HEK293 (cell line): ENCODE measurements around the gene IL3RA.
A peak's percentile ranks its signal among the peaks of the same experiment; 100 is the strongest.

Experiments used
- CTCF ChIA-PET: fragments of 350-600 bp; formaldehyde crosslinking; extraction: SDS; loops from one replicate; lab custom pipeline; 2021; ENCODE audit warnings: antibody characterized with exemption; lab: Yijun Ruan, JAX
- POLR2A ChIA-PET: fragments of 300-600 bp; formaldehyde crosslinking; extraction: SDS; loops from one replicate; lab custom pipeline; 2020; ENCODE audit warnings: antibody characterized with exemption, inconsistent platforms; lab: Yijun Ruan, JAX
- H3K27ac ChIP-seq: fragments of 200-500 bp; sonication (Bioruptor generic); 2 replicates; pipeline ENCODE4 v1.5.1; 2014; ENCODE audit warnings: low read depth, low read length, control low read depth, inconsistent platforms; ENCODE audit errors: extremely low read depth
- H3K36me3 ChIP-seq, 2 experiments: fragments of 200-500 bp in 1 of 2; sonication (Bioruptor generic) in 1 of 2; 1 replicate in 1 of 2; 2 replicates in 1 of 2; pipeline ENCODE4 v1.5.1; 2014 to 2017; ENCODE audit warnings: inconsistent platforms in 2 of 2, low read length in 2 of 2; ENCODE audit not compliant: control insufficient read depth in 2 of 2, insufficient read depth in 1 of 2
- H3K4me1 ChIP-seq: fragments of 200-500 bp; sonication (Bioruptor generic); 2 replicates; pipeline ENCODE4 v1.5.1; 2014; ENCODE audit warnings: mild to moderate bottlenecking, low read length, inconsistent platforms; ENCODE audit not compliant: control insufficient read depth, insufficient read depth
- H3K4me3 ChIP-seq: 2 replicates; pipeline ENCODE4 v1.5.1; 2011; ENCODE audit warnings: low read depth, mild to moderate bottlenecking, control low read depth, low read length, moderate library complexity
- H3K9me3 ChIP-seq: fragments of 200-500 bp; sonication (Bioruptor generic); 2 replicates; pipeline ENCODE4 v1.5.1; 2014; ENCODE audit warnings: low read depth, low read length, inconsistent platforms; ENCODE audit not compliant: control insufficient read depth, insufficient read depth
- ATF2 ChIP-seq: fragments of 450-650 bp; formaldehyde crosslinking; IDR thresholded peaks from 2 replicates; pipeline ENCODE4 v1.5.1; 2016; ENCODE audit warnings: missing biosample characterization, missing genetic modification characterization, low read depth
- CTCF ChIP-seq: fragments of 450-650 bp; formaldehyde crosslinking; IDR thresholded peaks from 2 replicates; pipeline ENCODE4 v1.5.1; 2016; ENCODE audit warnings: missing biosample characterization, missing genetic modification characterization
- HIC1 ChIP-seq: fragments of 450-650 bp; formaldehyde crosslinking; IDR thresholded peaks from 2 replicates; pipeline ENCODE4 v1.5.1; 2016; ENCODE audit warnings: missing biosample characterization, missing genetic modification characterization
- KLF7 ChIP-seq: fragments of 450-650 bp; formaldehyde crosslinking; IDR thresholded peaks from 2 replicates; pipeline ENCODE4 v1.5.1; 2016; ENCODE audit warnings: missing biosample characterization, missing genetic modification characterization, borderline replicate concordance
- PBX3 ChIP-seq: sonication (generic); formaldehyde crosslinking; IDR thresholded peaks from 2 replicates; pipeline ENCODE4 v1.8.1; 2022; ENCODE audit warnings: mild to moderate bottlenecking, moderate library complexity, missing genetic modification reagents
- SALL2 ChIP-seq: fragments of 450-650 bp; formaldehyde crosslinking; IDR thresholded peaks from 2 replicates; pipeline ENCODE4 v1.5.0; 2017; ENCODE audit warnings: missing biosample characterization, mild to moderate bottlenecking, missing genetic modification characterization, borderline replicate concordance
- YY1 ChIP-seq: fragments of 450-650 bp; formaldehyde crosslinking; IDR thresholded peaks from 2 replicates; pipeline ENCODE4 v1.5.1; 2018; ENCODE audit warnings: missing biosample characterization, missing genetic modification characterization
- ZBTB49 ChIP-seq: fragments of 450-650 bp; formaldehyde crosslinking; IDR thresholded peaks from 2 replicates; pipeline ENCODE4 v1.5.1; 2016; ENCODE audit warnings: missing biosample characterization, missing genetic modification characterization, low read depth
- ZBTB8A ChIP-seq: fragments of 450-650 bp; formaldehyde crosslinking; IDR thresholded peaks from 2 replicates; pipeline ENCODE4 v1.5.1; 2016; ENCODE audit warnings: missing biosample characterization, missing genetic modification characterization
- ZNF114 ChIP-seq: fragments of 450-650 bp; formaldehyde crosslinking; IDR thresholded peaks from 2 replicates; pipeline ENCODE4 v1.5.0; 2017; ENCODE audit warnings: missing biosample characterization, missing genetic modification characterization
- ZNF146 ChIP-seq: fragments of 450-650 bp; formaldehyde crosslinking; IDR thresholded peaks from 2 replicates; pipeline ENCODE4 v1.5.1; 2016; ENCODE audit warnings: missing biosample characterization, missing genetic modification characterization
- ZNF157 ChIP-seq: fragments of 450-650 bp; formaldehyde crosslinking; IDR thresholded peaks from 2 replicates; pipeline ENCODE4 v1.5.1; 2016; ENCODE audit warnings: missing biosample characterization, missing genetic modification characterization
- ZNF274 ChIP-seq, 2 experiments: fragments of 200-500 bp in 1 of 2; fragments of 450-650 bp in 1 of 2; sonication (Bioruptor generic) in 1 of 2; formaldehyde crosslinking in 1 of 2; IDR thresholded peaks; 2 replicates each; pipeline versions ENCODE4 v1.5.1 to v1.6.1; 2014 to 2016; ENCODE audit warnings: borderline replicate concordance in 1 of 2, inconsistent platforms in 1 of 2, low read length in 1 of 2, missing biosample characterization in 1 of 2, missing genetic modification characterization in 1 of 2
- ZNF391 ChIP-seq: fragments of 450-650 bp; formaldehyde crosslinking; IDR thresholded peaks from 2 replicates; pipeline ENCODE4 v1.5.1; 2016; ENCODE audit warnings: low read depth, missing biosample characterization, missing genetic modification characterization, borderline replicate concordance
- ZNF423 ChIP-seq: fragments of 450-650 bp; formaldehyde crosslinking; IDR thresholded peaks from 2 replicates; pipeline ENCODE4 v1.5.1; 2016; ENCODE audit warnings: missing biosample characterization, missing genetic modification characterization
- ZNF501 ChIP-seq: fragments of 450-650 bp; formaldehyde crosslinking; IDR thresholded peaks from 2 replicates; pipeline ENCODE4 v1.5.1; 2016; ENCODE audit warnings: missing biosample characterization, missing genetic modification characterization
- ZNF610 ChIP-seq: fragments of 450-650 bp; formaldehyde crosslinking; IDR thresholded peaks from 2 replicates; pipeline ENCODE4 v1.5.1; 2016; ENCODE audit warnings: missing biosample characterization, missing genetic modification characterization, borderline replicate concordance
- ZNF621 ChIP-seq: fragments of 450-650 bp; formaldehyde crosslinking; IDR thresholded peaks from 2 replicates; pipeline ENCODE4 v1.5.1; 2017; ENCODE audit warnings: missing biosample characterization, missing genetic modification characterization
- ZNF623 ChIP-seq: fragments of 450-650 bp; formaldehyde crosslinking; IDR thresholded peaks from 2 replicates; pipeline ENCODE4 v1.5.1; 2016; ENCODE audit warnings: missing biosample characterization, missing genetic modification characterization
- ZNF664 ChIP-seq: fragments of 450-650 bp; formaldehyde crosslinking; IDR thresholded peaks from 2 replicates; pipeline ENCODE4 v1.5.1; 2016; ENCODE audit warnings: missing biosample characterization, missing genetic modification characterization
- ZNF677 ChIP-seq: fragments of 450-650 bp; IDR thresholded peaks from 2 replicates; pipeline ENCODE4 v1.5.0; 2018; ENCODE audit warnings: missing biosample characterization, mild to moderate bottlenecking, missing genetic modification characterization, moderate library complexity
- ZNF776 ChIP-seq: fragments of 450-650 bp; formaldehyde crosslinking; IDR thresholded peaks from 2 replicates; pipeline ENCODE4 v1.5.0; 2017; ENCODE audit warnings: missing biosample characterization, missing genetic modification characterization, borderline replicate concordance
- ZNF791 ChIP-seq: fragments of 450-650 bp; formaldehyde crosslinking; IDR thresholded peaks from 2 replicates; pipeline ENCODE4 v1.5.1; 2016; ENCODE audit warnings: missing biosample characterization, missing genetic modification characterization
- ZNF843 ChIP-seq: fragments of 450-650 bp; formaldehyde crosslinking; IDR thresholded peaks from 2 replicates; pipeline ENCODE4 v1.5.1; 2016; ENCODE audit warnings: missing biosample characterization, missing genetic modification characterization
- TF ChIP-seq, protein P1 (sequence below): fragments of 450-650 bp; formaldehyde crosslinking; IDR thresholded peaks from 2 replicates; pipeline ENCODE4 v1.5.1; 2016; ENCODE audit warnings: missing biosample characterization, missing genetic modification characterization

IL3RA gene

GRCh38 chrX:1391707-1392375 lies 55.3 kb downstream of the IL3RA start, which contains the start of gene SLC25A6 (continued):
- TF ChIP-seq ZBTB8A (tag by site-specific recombination) (peak; percentile 97), ZNF843 (tag by site-specific recombination) (peak; percentile 71), CTCF (tag by site-specific recombination) (peak; percentile 56; the same call in 1 of the 2 replicates), KLF7 (tag by site-specific recombination) (0 out of 2 replicates have a peak, but pooled peaks have one; percentile 19), YY1 (tag by site-specific recombination) (peak; percentile 73; the same call in 1 of the 2 replicates), ZBTB49 (no peak), ZNF664 (no peak), ZNF157 (tag by site-specific recombination) (no peak), ZNF610 (0 out of 2 replicates have a peak, but pooled peaks have one; percentile 49), ZNF423 (tag by site-specific recombination) (peak; percentile 46; the same call in 1 of the 2 replicates), HIC1 (peak; percentile 37; the same call in 1 of the 2 replicates), PBX3 (peak; percentile 94; the same call in 1 of the 2 replicates), ZNF146 (tag by site-specific recombination) (0 out of 2 replicates have a peak, but pooled peaks have one; percentile 27)
- TF ChIP-seq, all 188 proteins: peak for 45

DNA sequence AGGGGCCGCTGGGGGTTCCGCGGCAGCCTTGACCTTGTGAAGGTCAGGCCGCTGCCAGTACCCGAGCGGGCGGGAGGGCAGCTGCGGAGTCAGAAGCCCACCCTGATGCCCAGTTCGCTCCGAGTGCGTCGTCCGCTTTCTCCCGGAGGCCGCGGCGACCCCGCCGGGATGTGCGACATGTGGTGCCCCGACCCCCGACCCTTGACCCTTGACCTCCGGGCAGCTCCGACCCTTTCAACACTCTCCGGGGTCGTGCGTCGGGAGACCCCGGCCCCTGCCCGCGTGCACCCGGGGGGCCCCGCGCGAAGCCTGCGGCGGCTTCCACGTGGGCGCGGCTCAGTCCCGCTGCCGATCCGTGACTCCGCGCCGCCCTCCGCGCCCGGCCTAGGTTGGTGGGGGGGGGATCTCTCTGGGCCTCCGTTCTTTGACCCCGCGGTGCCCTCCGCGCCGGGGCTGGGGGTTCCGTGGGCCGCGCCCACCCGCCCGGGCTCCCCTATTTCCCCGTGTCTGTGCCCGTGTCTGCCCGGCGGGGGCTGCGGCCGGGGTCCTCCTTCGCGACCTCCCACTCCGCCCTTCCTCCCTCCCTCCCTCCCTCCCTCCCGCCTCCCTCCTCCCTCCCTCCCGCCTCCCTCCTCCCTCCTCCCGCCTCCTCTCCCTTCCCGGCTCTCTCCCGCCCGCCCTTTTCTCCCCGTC lies 55.9 kb downstream of the IL3RA start:
- Histone ChIP-seq H3K4me3 (peak overlapping the region; percentile 95), H3K36me3 (peaks cover 48 to 67% of the 10 kb centered on the region in 2 experiments), H3K4me1 (peaks cover 3% of the 10 kb centered on the region), H3K9me3 (no peaks in the 10 kb centered on the region), H3K27ac (peak overlapping the region; percentile 99)
- CTCF ChIA-PET, result no interaction called here
- POLR2A ChIA-PET, result no interaction called here
- TF ChIP-seq ZNF391 (tag by site-specific recombination) (peak; percentile 58; the same call in 1 of the 2 replicates), ZNF791 (tag by site-specific recombination) (no peak), ZNF677 (tag by site-specific recombination) (no peak), ZNF776 (tag by site-specific recombination) (no peak), ZNF501 (no peak), ZNF146 (tag by site-specific recombination) (peak; percentile 36; the same call in 1 of the 2 replicates), ATF2 (tag by site-specific recombination) (no peak), SALL2 (tag by site-specific recombination) (no peak), ZNF623 (no peak), ZNF114 (tag by site-specific recombination) (no peak), ZNF274 (IDR thresholded peaks at IDR 0.05; ENCODE audit: low read length) (no peak), ZNF274 (tag by site-specific recombination; IDR thresholded peaks at IDR 0.05; ENCODE audit: borderline replicate concordance) (no peak), ZNF621 (tag by site-specific recombination) (no peak)
- TF ChIP-seq, protein P1, sequence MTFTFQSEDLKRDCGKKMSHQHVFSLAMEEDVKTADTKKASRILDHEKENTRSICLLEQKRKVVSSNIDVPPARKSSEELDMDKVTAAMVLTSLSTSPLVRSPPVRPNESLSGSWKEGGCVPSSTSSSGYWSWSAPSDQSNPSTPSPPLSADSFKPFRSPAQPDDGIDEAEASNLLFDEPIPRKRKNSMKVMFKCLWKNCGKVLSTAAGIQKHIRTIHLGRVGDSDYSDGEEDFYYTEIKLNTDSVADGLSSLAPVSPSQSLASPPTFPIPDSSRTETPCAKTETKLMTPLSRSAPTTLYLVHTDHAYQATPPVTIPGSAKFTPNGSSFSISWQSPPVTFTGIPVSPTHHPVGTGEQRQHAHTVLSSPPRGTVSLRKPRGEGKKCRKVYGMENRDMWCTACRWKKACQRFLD (tag by site-specific recombination), result no peak
